BJ (cell line): Measurements from ENCODE around the gene PPME1. TPM values are rescaled to one million over a fixed set of nuclear protein-coding genes. Genes with fewer than 3 reads are reported as not detected.

Experiments used
- CTCF ChIA-PET: fragments of 350-600 bp; formaldehyde crosslinking; extraction: SDS; loops from one replicate; lab custom pipeline; 2021; ENCODE audit warnings: antibody characterized with exemption, inconsistent platforms; lab: Yijun Ruan, JAX
- POLR2A ChIA-PET: fragments of 300-600 bp; sonication (Branson Sonifier 250); formaldehyde crosslinking; extraction: SDS; loops from one replicate; lab custom pipeline; 2021; ENCODE audit warnings: antibody characterized with exemption; lab: Charles Lee
- DNase-seq: peaks from one replicate; pipeline ENCODE4 v3.0.0-alpha.2; 2011; ENCODE audit warnings: low read depth
- H3K27me3 ChIP-seq: 2 replicates; pipeline ENCODE4 v1.6.0; 2011; ENCODE audit warnings: low read length; ENCODE audit not compliant: control insufficient read depth, insufficient read depth
- H3K36me3 ChIP-seq: 2 replicates; pipeline ENCODE4 v1.5.1; 2011; ENCODE audit warnings: low read length; ENCODE audit not compliant: control insufficient read depth, insufficient read depth
- H3K4me3 ChIP-seq: 2 replicates; pipeline ENCODE4 v1.5.1; 2011; ENCODE audit warnings: low read depth, mild to moderate bottlenecking, control low read depth, low read length
- polyA plus RNA-seq: library from polyadenylated mRNA; depleted of rRNA; stranded (reverse); fragments of >200 nt; gene quantifications from 2 replicates; pipeline ENCODE4 v1.2.3, GENCODE V29; 2011
- TF ChIP-seq, protein P1 (sequence below): IDR thresholded peaks from 2 replicates; pipeline ENCODE4 v1.5.1; 2011; ENCODE audit warnings: low read depth, mild to moderate bottlenecking, control low read depth, inconsistent platforms, low read length, moderate library complexity; ENCODE audit not compliant: insufficient read depth

Gene PPME1
- polyA plus RNA-seq, 1 experiment, result 133 TPM

DNA sequence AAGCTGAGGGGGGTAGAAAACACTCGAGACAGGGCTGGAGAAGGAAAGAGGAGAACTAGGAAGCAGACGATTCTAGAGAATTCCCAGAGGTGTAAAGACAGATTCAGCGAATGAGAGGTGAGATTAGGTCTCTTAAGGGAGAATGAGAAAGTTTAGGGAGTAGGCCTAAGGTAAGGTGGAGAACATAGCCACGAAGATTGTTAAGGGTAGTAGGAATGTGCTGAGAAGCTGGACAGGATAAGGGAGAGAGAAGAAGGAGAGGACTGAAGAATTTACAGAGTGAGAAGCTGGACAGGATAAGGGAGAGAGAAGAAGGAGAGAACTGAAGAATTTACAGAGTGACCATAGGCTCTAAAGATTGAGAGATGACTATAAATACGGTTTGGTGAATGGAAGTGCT is 908 bp downstream of the PPME1 start:
- CTCF ChIA-PET, result interaction anchor here (0.9 to 2.2 kb wide), 3 partner anchors 12 to 208 kb away, joined by 3 to 7 read pairs (median 5); no protein-coding TSS in a partner anchor
- DNase-seq, result no peak
- Histone ChIP-seq H3K27me3 (no peaks in the 10 kb centered on the region), H3K36me3 (no peaks in the 10 kb centered on the region), H3K4me3 (peak overlapping the region; percentile 84)
- POLR2A ChIA-PET, result no interaction called here
- TF ChIP-seq, protein P1, sequence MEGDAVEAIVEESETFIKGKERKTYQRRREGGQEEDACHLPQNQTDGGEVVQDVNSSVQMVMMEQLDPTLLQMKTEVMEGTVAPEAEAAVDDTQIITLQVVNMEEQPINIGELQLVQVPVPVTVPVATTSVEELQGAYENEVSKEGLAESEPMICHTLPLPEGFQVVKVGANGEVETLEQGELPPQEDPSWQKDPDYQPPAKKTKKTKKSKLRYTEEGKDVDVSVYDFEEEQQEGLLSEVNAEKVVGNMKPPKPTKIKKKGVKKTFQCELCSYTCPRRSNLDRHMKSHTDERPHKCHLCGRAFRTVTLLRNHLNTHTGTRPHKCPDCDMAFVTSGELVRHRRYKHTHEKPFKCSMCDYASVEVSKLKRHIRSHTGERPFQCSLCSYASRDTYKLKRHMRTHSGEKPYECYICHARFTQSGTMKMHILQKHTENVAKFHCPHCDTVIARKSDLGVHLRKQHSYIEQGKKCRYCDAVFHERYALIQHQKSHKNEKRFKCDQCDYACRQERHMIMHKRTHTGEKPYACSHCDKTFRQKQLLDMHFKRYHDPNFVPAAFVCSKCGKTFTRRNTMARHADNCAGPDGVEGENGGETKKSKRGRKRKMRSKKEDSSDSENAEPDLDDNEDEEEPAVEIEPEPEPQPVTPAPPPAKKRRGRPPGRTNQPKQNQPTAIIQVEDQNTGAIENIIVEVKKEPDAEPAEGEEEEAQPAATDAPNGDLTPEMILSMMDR, result no peak

DNA sequence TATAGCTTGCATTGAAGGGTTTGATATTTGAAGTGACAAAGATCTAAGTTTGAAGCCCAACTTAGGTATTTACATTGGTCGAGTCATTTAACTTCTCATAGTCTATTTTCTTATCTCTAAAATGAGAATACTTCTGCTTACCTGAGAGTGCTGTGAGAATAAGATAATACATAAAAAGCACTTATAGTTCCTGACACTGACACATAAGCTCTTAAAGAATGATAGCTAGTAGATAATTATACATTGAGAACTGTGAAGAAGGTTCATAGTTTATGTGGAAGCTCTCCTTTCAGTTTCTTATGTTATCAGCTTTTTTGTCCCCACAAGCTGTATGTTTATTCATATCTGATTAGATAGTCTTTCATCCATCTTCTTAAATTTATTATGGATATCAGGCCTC is 4.8 kb downstream of the PPME1 start:
- no peak for DNase-seq
- Histone ChIP-seq H3K4me3 (no peak overlapping the region), H3K36me3 (no peaks in the 10 kb centered on the region), H3K27me3 (no peaks in the 10 kb centered on the region)
- TF ChIP-seq, protein P1, result no peak
- ChIA-PET CTCF (interaction anchor here (0.6 to 0.9 kb wide), 2 partner anchors 8 to 197 kb away, joined by 3 to 5 read pairs; no protein-coding TSS in a partner anchor), POLR2A (interaction anchor here (0.6 to 0.7 kb wide), 2 partner anchors 17 to 43 kb away, joined by 3 to 5 read pairs; no protein-coding TSS in a partner anchor)

DNA sequence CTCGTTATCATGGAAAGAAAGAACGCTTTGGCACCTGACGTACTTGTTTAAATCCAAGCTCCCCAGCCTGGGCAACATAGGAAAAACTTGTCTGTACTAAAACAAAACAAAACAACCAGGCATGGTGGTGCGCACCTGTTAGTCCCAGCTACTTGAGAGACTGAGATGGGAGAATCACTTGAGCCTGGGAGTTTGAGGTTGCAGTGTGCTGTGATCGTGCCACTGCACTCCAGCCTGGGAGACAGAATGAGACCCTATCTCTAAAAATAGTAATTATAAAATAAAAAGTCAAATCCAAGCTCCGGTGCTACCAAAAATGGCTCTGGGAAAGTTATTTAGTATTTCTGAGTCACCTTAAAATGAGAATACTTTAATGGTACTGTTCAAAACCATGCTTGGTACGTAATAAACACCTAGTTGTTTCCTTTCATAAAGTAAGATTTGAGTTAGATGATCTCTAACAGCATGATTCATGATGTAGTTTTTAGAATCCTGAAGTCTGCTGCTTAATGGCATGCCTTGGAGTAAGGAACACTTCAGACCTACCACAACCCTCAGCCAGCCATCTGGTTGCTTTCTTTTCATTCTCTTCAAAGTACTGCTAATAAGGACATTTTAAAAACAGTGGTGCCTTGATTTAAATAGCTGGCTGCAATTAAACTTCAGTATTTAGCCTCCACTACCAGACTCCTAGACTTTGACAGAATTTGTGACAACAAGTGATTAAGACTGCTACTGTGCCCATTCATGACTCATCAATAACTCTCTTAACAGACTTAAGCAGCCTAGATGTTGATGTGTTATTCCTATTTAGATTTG is 8.4 kb downstream of the PPME1 start:
- peak; percentile 23 for DNase-seq
- CTCF ChIA-PET, result no interaction called here

DNA sequence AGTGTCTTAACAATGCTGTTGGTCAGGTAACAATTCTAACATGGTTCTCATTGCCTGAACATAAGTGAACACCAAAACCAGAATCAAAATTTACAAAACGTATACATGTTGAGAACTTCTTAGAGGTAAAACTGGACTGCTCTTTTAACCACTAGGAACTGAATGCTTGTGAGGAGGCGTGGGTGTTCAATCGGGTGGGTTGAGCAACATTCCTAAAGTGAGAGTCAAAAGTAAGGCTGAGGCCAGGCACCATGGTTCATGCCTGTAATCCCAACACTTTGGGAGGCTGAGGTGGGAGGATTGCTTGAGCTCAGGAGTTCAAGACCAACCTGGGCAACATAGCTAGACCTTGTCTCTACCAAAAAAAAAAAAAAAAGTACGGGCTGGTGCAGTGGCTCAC is 11.5 kb downstream of the PPME1 start:
- ChIA-PET CTCF (no interaction called here), POLR2A (no interaction called here)
- DNase-seq, result no peak
- TF ChIP-seq, protein P1, result no peak
- no peak overlapping the region for H3K4me3 ChIP-seq
- no peaks in the 10 kb centered on the region for H3K27me3 ChIP-seq
- H3K36me3 ChIP-seq, result no peaks in the 10 kb centered on the region

More for the DNA sequence above, 8.4 kb downstream of the PPME1 start:
- POLR2A ChIA-PET, result no interaction called here
- Histone ChIP-seq H3K27me3 (no peaks in the 10 kb centered on the region), H3K36me3 (no peaks in the 10 kb centered on the region), H3K4me3 (no peak overlapping the region)
- TF ChIP-seq, protein P1, result no peak

DNA sequence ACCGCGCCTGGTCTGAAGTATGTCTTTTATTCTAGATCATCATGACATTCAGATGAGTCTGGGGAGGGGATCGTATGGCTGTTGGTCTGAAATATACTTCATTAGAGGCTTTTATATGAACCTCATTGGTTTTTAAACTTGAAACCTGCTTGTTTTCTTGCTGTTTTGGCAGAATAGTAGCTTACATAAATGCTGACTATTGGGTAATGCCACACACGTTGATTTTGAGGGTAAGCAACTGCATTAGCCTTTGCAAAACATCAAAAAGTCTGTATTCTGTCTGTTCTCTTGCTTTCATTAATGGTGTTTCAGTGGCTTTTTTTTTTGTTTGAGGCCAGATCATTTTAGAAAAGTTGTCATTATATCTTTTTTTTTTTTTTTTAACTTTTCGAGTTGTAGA is 14.2 kb downstream of the PPME1 start:
- H3K36me3 ChIP-seq, result no peaks in the 10 kb centered on the region
- ChIA-PET POLR2A (interaction anchor here (1.0 kb wide), 1 partner anchor 14 kb away, joined by 3 read pairs; the partner anchor contains the start of genes C2CD3 and PPME1), CTCF (interaction anchor here (1.4 kb wide), 1 partner anchor 9 kb away, joined by 3 read pairs; no protein-coding TSS in a partner anchor)
- DNase-seq, result no peak
- TF ChIP-seq, protein P1, result no peak
- no peaks in the 10 kb centered on the region for H3K27me3 ChIP-seq
- H3K4me3 ChIP-seq, result no peak overlapping the region
